Measurements from ENCODE around the gene TSPAN7. TPM values are rescaled to one million over a fixed set of nuclear protein-coding genes. Genes with fewer than 3 reads are reported as not detected.

TSPAN7 gene
- polyA plus RNA-seq, 2 of the 4 experiments (the other 2 are of a cell fraction), result 2.5 to 6.1 TPM

- Histone ChIP-seq H3K9me3 (no peaks in the 10 kb centered on the region), H3K4me3 (no peak overlapping the region), H3K27ac (no peak overlapping the region), H3K4me2 (no peak overlapping the region), H3K4me1 (no peaks in the 10 kb centered on the region)
- TF ChIP-seq POLR2A (IDR thresholded peaks at IDR 0.05; ENCODE audit: low read length) (no peak), RNF2 (IDR thresholded peaks at IDR 0.05; ENCODE audit: borderline replicate concordance, low read depth) (no peak), ZNF302 (CRISPR knock-in tag; IDR thresholded peaks at IDR 0.05) (no peak), FOSL2 (IDR thresholded peaks at IDR 0.05) (no peak), FOSL2 (CRISPR knock-in tag; IDR thresholded peaks at IDR 0.05) (no peak), FOXS1 (CRISPR knock-in tag; IDR thresholded peaks at IDR 0.05) (no peak), HOXB13 (CRISPR knock-in tag; IDR thresholded peaks at IDR 0.05; ENCODE audit: low read depth) (no peak), TFCP2L1 (CRISPR knock-in tag; IDR thresholded peaks at IDR 0.05) (no peak), CHD4 (IDR thresholded peaks at IDR 0.05; ENCODE audit: borderline replicate concordance) (no peak), EP300 (IDR thresholded peaks at IDR 0.05) (no peak), RARB (CRISPR knock-in tag; IDR thresholded peaks at IDR 0.05) (no peak), MYC (IDR thresholded peaks at IDR 0.05; ENCODE audit: borderline replicate concordance, low read length) (no peak), PHF8 (IDR thresholded peaks at IDR 0.05; ENCODE audit: borderline replicate concordance, low read depth) (no peak), RAD21 (conservative IDR thresholded peaks at IDR 0.05 in 1 of 2, IDR thresholded peaks at IDR 0.05 in 1 of 2) (no peak), ZSCAN20 (CRISPR knock-in tag; IDR thresholded peaks at IDR 0.05) (no peak), JUN (IDR thresholded peaks at IDR 0.05) (no peak), CBX2 (IDR thresholded peaks at IDR 0.05; ENCODE audit: borderline replicate concordance, low read depth) (no peak), JUNB (IDR thresholded peaks at IDR 0.05) (no peak), NR3C1 (IDR thresholded peaks at IDR 0.05) (no peak), USF2 (IDR thresholded peaks at IDR 0.05) (no peak), ESRRA (IDR thresholded peaks at IDR 0.05; ENCODE audit: borderline replicate concordance, low read length) (no peak)
- ChIA-PET CTCF (no interaction called here), POLR2A (no interaction called here)
- 50% methylated on average over 2 of the region's 2 CpGs for WGBS (ENCODE audit: missing lambda C conversion rate)
- ATAC-seq (no peak), DNase-seq (ENCODE audit: low read depth in 1 of 2, low spot score in 1 of 2) (no peak), FAIRE-seq (peak; percentile 78)
Observed at GRCh38 chrX:38594434-38594833, 33.1 kb downstream of the TSPAN7 start.

GRCh38 chrX:38595801-38596200, 34.5 kb downstream of the TSPAN7 start:
- Histone ChIP-seq H3K4me2 (no peak overlapping the region), H3K9me3 (no peaks in the 10 kb centered on the region), H3K27ac (no peak overlapping the region), H3K4me1 (no peaks in the 10 kb centered on the region), H3K4me3 (no peak overlapping the region)
- ATAC-seq, result no peak
- ChIA-PET CTCF (no interaction called here), POLR2A (no interaction called here)
- 18% methylated on average over 1 of the region's 1 CpG for WGBS (ENCODE audit: missing lambda C conversion rate)
- TF ChIP-seq FOSB (CRISPR knock-in tag; IDR thresholded peaks at IDR 0.05) (no peak), CTCF (IDR thresholded peaks at IDR 0.05) (no peak), MAFK (IDR thresholded peaks at IDR 0.05; ENCODE audit: partially characterized antibody) (no peak)
- FAIRE-seq, result no peak
- no peak for DNase-seq (ENCODE audit: low read depth in 1 of 2, low spot score in 1 of 2)

- TF ChIP-seq MAFK (IDR thresholded peaks at IDR 0.05; ENCODE audit: partially characterized antibody) (peak; percentile 67), CBX8 (IDR thresholded peaks at IDR 0.05) (no peak)
- Histone ChIP-seq H3K4me1 (no peaks in the 10 kb centered on the region), H3K27ac (no peak overlapping the region), H3K4me3 (no peak overlapping the region), H3K9me3 (no peaks in the 10 kb centered on the region), H3K4me2 (no peak overlapping the region)
- ChIA-PET POLR2A (no interaction called here), CTCF (no interaction called here)
- FAIRE-seq (peak; percentile 28), DNase-seq (ENCODE audit: low read depth in 1 of 2, low spot score in 1 of 2) (no peak), ATAC-seq (no peak)
- 16% methylated on average over 2 of the region's 2 CpGs for WGBS (ENCODE audit: missing lambda C conversion rate)
Observed at GRCh38 chrX:38596939-38597338, 35.6 kb downstream of the TSPAN7 start.

Measured in A549 (cell line).